Suprapubic skin (tissue), 4 donors: ENCODE results near the gene FER. TPM values are rescaled to one million over a fixed set of nuclear protein-coding genes. Genes with fewer than 3 reads are reported as not detected.
"Not testable (repeated sequence)": the region's sequence is repeated elsewhere in the genome, so short reads cannot be mapped to it uniquely, and the experiment has no call there.

ENCODE experiments used
- DNase-seq, 2 donors: peaks; one replicate each; pipeline ENCODE4 v3.0.0-alpha.2; 2019; ENCODE audit warnings: low spot score in 2 of 2
- H3K27ac ChIP-seq: fragments of 200-600 bp; sonication (generic); one replicate; pipeline ENCODE4 v1.5.1; 2019
- H3K27me3 ChIP-seq: fragments of 200-600 bp; sonication (generic); one replicate; pipeline ENCODE4 v1.5.1; 2019
- H3K36me3 ChIP-seq: fragments of 200-600 bp; sonication (generic); one replicate; pipeline ENCODE4 v1.5.1; 2019
- H3K4me1 ChIP-seq: fragments of 200-600 bp; sonication (generic); one replicate; pipeline ENCODE4 v1.5.1; 2019
- H3K4me3 ChIP-seq: fragments of 200-600 bp; sonication (generic); one replicate; pipeline ENCODE4 v1.5.1; 2019; ENCODE audit warnings: mild to moderate bottlenecking
- H3K9me3 ChIP-seq: fragments of 200-600 bp; sonication (generic); one replicate; pipeline ENCODE4 v1.5.1; 2019
- EP300 ChIP-seq: sonication (generic); formaldehyde crosslinking; IDR thresholded peaks from one replicate; pipeline ENCODE4 v1.6.1; 2017; ENCODE audit warnings: antibody characterized with exemption
- POLR2A ChIP-seq, 2 donors: fragments of 450-650 bp; IDR thresholded peaks; one replicate each; pipeline ENCODE4 v1.6.1; 2017; ENCODE audit warnings: antibody characterized with exemption in 2 of 2, mild to moderate bottlenecking in 2 of 2, moderate library complexity in 2 of 2
- POLR2AphosphoS5 ChIP-seq, 3 donors: sonication (generic); formaldehyde crosslinking; IDR thresholded peaks; one replicate each; pipeline ENCODE4 v1.6.1; 2017; ENCODE audit warnings: antibody characterized with exemption in 3 of 3
- WGBS: methylation state at CpG from one replicate; pipeline ENCODE4 v1.1.5; 2018; 5-methylcytosine and 5-hydroxymethylcytosine counted together
- total RNA-seq, 4 donors: library from RNA; depleted of rRNA; stranded (reverse); fragments of >200 nt; gene quantifications; one replicate each; pipeline ENCODE4 v1.1.0, GENCODE V29; 2016
- TF ChIP-seq, protein P1 (sequence below), 2 donors: fragments of 200-600 bp in 1 of 2; fragments of 450-650 bp in 1 of 2; sonication (generic) in 1 of 2; IDR thresholded peaks; one replicate each; pipeline ENCODE4 v1.5.1; 2016 to 2019; ENCODE audit warnings: antibody characterized with exemption in 2 of 2, mild to moderate bottlenecking in 1 of 2, moderate library complexity in 1 of 2

Gene FER
- total RNA-seq, 4 donors from 2014 or later, result 16.1 to 29.9 (median 23.3) TPM

DNA sequence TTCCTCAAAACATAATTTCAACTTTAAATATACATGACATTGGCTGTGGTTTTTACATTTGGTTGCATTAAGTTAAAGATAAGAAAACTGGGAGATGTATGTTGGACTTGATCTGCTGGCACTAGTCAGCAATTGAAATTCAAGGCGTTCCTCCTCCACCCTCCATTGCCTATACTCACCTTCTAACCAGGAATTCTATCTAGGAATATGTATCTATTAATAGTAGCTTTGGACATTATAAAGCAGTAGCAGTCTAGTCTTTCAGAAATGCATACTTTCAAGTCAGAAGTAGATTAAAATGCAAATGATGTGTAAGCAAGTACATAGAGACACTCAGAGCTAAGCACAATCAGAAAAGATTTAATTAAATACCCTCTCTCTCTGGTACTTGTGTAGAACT, 24.9 kb downstream of the FER start:
- Histone ChIP-seq H3K27me3 (no peaks in the 10 kb centered on the region), H3K4me1 (peaks cover 3% of the 10 kb centered on the region), H3K36me3 (no peaks in the 10 kb centered on the region), H3K9me3 (no peaks in the 10 kb centered on the region), H3K4me3 (no peak overlapping the region), H3K27ac (no peak overlapping the region)
- 60% methylated on average over 1 of the region's 1 CpG for WGBS
- DNase-seq, result no peak
- TF ChIP-seq, protein P1, sequence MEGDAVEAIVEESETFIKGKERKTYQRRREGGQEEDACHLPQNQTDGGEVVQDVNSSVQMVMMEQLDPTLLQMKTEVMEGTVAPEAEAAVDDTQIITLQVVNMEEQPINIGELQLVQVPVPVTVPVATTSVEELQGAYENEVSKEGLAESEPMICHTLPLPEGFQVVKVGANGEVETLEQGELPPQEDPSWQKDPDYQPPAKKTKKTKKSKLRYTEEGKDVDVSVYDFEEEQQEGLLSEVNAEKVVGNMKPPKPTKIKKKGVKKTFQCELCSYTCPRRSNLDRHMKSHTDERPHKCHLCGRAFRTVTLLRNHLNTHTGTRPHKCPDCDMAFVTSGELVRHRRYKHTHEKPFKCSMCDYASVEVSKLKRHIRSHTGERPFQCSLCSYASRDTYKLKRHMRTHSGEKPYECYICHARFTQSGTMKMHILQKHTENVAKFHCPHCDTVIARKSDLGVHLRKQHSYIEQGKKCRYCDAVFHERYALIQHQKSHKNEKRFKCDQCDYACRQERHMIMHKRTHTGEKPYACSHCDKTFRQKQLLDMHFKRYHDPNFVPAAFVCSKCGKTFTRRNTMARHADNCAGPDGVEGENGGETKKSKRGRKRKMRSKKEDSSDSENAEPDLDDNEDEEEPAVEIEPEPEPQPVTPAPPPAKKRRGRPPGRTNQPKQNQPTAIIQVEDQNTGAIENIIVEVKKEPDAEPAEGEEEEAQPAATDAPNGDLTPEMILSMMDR (IDR thresholded peaks at IDR 0.05), result no peak
- no peak for TF ChIP-seq POLR2A (IDR thresholded peaks at IDR 0.05)
- no peak for TF ChIP-seq POLR2AphosphoS5 (IDR thresholded peaks at IDR 0.05)
- no peak for TF ChIP-seq EP300

DNA sequence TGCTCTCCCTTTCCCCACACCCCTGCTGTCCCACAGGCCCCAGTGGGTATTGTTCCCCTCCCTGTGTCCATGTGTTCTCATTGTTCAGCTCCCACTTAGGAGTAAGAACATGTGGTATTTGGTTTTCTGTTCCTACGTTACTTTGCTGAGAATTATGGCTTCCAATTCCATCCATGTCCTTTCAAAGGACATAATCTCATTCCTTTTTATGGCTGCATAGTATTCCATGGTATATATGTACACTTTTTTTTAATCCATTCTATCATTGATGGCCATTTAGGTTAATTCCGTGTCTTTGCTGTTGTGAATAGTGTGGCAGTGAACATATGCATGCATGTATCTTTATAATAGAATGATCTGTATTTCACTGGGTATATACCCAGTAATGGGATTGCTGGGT, 25.6 kb downstream of the FER start:
- Histone ChIP-seq H3K27ac (no peak overlapping the region), H3K36me3 (no peaks in the 10 kb centered on the region), H3K27me3 (no peaks in the 10 kb centered on the region), H3K4me3 (no peak overlapping the region), H3K9me3 (no peaks in the 10 kb centered on the region), H3K4me1 (peaks cover 3% of the 10 kb centered on the region)
- 94% methylated on average over 2 of the region's 2 CpGs for WGBS
- DNase-seq, result no peak
- TF ChIP-seq POLR2A (IDR thresholded peaks at IDR 0.05) (no peak), POLR2AphosphoS5 (IDR thresholded peaks at IDR 0.05) (no peak), EP300 (no peak)
- TF ChIP-seq, protein P1 (IDR thresholded peaks at IDR 0.05), result no peak

DNA sequence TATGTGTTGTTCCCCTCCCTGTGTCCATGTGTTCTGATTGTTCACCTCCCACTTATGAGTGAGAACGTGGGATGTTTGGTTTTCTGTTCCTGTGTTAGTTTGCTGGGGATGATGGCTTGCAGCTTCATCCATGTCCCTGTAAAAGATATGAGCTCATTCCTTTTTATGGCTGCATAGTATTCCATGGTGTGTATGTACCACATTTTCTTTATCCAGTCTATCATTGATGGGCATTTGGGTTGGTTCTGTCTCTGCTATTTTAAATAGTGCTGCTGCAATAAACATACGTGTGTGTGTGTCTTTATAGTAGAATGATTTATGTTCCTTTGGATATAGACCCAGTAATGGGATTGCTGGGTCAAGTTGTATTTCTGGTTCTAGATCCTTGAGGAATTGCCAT, 26.4 kb downstream of the FER start:
- H3K4me1 ChIP-seq, DNase-seq, H3K4me3 ChIP-seq, H3K36me3 ChIP-seq, H3K27me3 ChIP-seq, H3K9me3 ChIP-seq, H3K27ac ChIP-seq: not testable (repeated sequence)
- 87% methylated on average over 2 of the region's 2 CpGs for WGBS

DNA sequence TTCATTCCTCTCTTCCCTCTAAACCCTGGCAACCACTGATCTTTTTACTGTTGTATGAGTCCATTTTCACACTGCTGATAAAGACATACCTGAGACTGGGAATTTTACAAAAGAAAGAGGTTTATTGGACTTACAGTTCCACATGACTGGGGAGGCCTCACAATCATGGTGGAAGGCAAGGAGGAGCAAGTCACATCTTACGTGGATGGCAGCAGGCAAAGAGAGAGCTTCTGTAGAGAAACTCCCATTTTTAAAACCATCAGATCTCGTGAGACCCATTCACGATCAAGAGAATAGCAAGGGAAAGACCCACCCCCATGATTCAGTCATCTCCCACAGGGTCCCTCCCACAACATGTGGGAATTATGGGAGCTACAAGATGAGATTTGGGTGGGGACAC, 29.9 kb downstream of the FER start:
- not testable (repeated sequence) for DNase-seq, H3K9me3 ChIP-seq, H3K27me3 ChIP-seq, H3K36me3 ChIP-seq, H3K27ac ChIP-seq, H3K4me3 ChIP-seq
- WGBS, result 92% methylated on average over 3 of the region's 3 CpGs
- peaks cover 12% of the 10 kb centered on the region for H3K4me1 ChIP-seq

DNA sequence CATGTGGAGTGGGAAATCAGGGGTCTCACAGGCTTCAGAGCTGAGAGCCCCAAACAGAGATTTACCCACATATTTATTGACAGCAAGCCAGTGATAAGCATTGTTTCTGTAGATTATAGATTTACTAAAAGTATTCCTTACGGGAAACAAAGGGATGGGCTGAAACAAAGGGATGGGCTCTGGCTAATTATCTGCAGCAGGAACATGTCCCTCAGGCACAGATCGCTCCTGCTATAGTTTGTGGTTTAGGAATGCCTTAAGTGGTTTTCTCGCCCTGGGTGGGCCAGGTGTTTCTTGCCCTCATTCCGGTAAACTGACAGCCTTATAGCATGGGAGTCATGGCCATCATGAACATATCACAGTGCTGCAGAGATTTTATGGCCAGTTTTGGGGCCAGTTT, 36.9 kb downstream of the FER start:
- H3K27ac ChIP-seq, DNase-seq, H3K9me3 ChIP-seq, H3K27me3 ChIP-seq, H3K4me3 ChIP-seq: not testable (repeated sequence)
- WGBS, result 95% methylated on average over 4 of the region's 4 CpGs
- Histone ChIP-seq H3K4me1 (peaks cover 17% of the 10 kb centered on the region), H3K36me3 (peaks cover 29% of the 10 kb centered on the region)

DNA sequence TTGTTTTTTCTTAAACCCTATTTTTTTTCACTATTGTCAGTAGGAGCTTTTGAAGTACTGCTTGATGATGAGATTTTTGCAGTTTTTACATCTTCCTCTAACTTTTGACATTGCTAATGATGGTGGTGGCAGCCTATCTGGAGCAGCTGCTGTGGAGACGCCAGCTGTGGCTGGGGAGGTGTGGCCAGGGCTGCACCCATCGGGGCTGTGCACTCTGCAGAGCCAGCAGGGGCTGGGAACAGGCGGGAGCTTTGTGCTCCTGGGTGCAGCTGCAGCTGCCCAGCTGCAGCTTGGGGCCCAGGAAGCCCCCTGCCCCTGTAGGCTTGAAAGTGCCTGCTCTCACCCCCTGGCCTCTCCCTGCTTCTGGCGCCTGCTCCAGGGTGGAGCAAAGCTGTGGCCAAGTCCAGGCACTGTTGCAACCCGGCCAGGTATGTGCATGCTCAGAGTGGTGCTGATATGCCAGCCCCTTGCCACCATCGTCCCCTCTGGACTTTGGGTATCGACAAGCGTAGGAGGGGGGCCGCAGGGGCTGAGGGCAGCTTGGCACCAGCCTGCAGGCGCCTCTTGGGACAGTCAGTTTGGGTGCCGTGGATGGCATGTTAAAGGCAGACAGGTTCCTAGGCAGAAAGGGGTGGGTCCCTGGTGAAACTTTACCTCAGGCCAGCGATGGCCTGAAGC, 39.2 kb downstream of the FER start:
- TF ChIP-seq POLR2AphosphoS5 (IDR thresholded peaks at IDR 0.05) (no peak), EP300 (no peak), POLR2A (IDR thresholded peaks at IDR 0.05) (no peak)
- TF ChIP-seq, protein P1 (IDR thresholded peaks at IDR 0.05), result no peak
- 89% methylated on average over 10 of the region's 12 CpGs for WGBS
- no peak overlapping the region for H3K4me3 ChIP-seq

DNA sequence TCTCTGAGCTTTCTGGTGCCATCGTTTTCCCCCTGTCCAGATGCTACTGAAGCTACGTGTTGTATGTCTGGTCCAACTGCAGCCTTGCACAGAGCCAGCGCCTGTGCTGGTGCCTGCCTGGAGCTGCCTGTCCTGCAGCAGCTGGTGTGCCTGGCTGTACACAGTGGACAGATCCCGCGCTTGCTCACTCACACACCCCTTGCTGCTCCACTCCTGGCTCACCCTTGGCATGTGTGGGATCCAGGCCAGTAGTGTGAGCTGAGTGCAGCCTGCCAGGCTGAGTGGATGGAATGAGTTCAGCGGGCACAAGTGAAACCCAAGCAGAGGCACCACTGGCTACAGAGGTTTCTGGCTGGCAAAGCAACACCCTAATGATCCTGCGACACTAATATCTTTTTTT, 40.4 kb downstream of the FER start:
- Histone ChIP-seq H3K4me3 (no peak overlapping the region), H3K27me3 (no peaks in the 10 kb centered on the region)
- TF ChIP-seq POLR2AphosphoS5 (IDR thresholded peaks at IDR 0.05), result no peak
- TF ChIP-seq, protein P1 (IDR thresholded peaks at IDR 0.05), result no peak
- TF ChIP-seq POLR2A (IDR thresholded peaks at IDR 0.05), result no peak
- no peak for TF ChIP-seq EP300

More for the DNA sequence above, 39.2 kb downstream of the FER start:
- Histone ChIP-seq H3K4me1 (peaks cover 10% of the 10 kb centered on the region), H3K27me3 (no peaks in the 10 kb centered on the region), H3K9me3 (no peaks in the 10 kb centered on the region), H3K27ac (no peak overlapping the region), H3K36me3 (peaks cover 29% of the 10 kb centered on the region)
- DNase-seq, result no peak

More for the DNA sequence above, 40.4 kb downstream of the FER start:
- Histone ChIP-seq H3K4me1 (peaks cover 5% of the 10 kb centered on the region), H3K9me3 (no peaks in the 10 kb centered on the region), H3K36me3 (peaks cover 29% of the 10 kb centered on the region), H3K27ac (no peak overlapping the region)
- no peak for DNase-seq
- 49% methylated on average over 4 of the region's 7 CpGs for WGBS
